GM18517 (cell line): ENCODE measurements around the gene SNX25.
"Not testable (repeated sequence)": the region's sequence is repeated elsewhere in the genome, so short reads cannot be mapped to it uniquely, and the experiment has no call there.

Source experiments
- ATAC-seq: cut with Tn5 transposase; IDR thresholded peaks from one replicate; pipeline ENCODE4 v1.9.1; 2021; ENCODE audit warnings: mild to moderate bottlenecking, moderate library complexity; ENCODE audit not compliant: unreplicated experiment

Gene SNX25

DNA sequence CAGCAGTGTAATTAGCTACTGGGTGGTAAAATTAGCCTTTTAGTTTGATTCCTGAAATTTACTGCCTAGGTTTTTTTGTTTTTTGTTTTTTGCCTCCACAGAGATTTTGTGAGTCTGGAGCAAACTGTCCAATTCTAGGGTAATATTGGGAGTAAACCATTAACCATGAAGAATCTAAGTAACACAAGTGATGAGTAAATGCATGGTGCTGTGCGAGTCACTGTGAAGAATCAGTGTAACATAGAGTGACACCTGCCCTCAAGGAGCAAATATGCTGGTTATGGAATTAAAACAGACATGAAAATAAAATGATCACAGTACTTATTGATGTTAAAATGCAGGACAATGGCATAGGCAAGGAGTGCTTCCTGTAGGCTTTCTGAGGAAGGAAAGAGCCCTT, 126.2 kb downstream of the SNX25 start:
- no peak for ATAC-seq

DNA sequence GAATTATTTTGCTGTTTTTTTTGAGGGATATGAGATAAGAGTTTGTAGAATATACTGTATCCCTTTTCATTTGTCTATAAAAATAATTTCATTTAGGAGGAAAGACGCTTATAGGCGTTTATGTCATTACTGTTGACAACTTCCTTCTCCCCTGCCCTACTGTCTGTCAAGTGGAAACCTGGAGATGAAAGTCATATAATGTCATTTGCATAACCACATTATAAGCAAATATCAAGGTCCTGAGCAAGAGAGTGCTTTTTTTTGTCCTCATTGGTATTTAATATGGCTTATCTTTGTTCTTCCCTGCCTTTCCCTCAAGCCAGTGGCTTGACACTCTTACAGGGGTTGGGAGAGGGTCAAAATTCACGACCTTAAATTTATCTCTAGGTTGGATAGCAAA, 130.5 kb downstream of the SNX25 start:
- no peak for ATAC-seq

DNA sequence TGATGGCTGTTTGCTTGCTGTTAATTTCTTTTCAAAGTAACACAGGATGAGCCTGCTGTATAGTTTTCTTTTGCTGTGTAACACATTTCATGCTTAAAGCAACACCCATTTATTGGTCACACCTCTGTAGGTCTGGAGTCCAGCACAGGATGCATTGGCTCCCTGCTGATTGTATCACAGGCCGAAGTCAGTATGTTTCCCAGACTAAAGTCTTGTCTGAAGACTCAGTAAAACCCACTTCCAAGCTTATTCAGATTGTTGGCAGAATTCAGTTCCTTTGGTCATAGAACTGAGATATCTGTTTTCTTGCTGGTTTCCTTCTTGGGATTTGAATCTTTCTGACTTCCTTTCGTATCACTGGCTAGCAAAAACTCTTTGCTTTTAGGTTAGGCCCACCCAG, 132.0 kb downstream of the SNX25 start:
- ATAC-seq, result peak; percentile 2

DNA sequence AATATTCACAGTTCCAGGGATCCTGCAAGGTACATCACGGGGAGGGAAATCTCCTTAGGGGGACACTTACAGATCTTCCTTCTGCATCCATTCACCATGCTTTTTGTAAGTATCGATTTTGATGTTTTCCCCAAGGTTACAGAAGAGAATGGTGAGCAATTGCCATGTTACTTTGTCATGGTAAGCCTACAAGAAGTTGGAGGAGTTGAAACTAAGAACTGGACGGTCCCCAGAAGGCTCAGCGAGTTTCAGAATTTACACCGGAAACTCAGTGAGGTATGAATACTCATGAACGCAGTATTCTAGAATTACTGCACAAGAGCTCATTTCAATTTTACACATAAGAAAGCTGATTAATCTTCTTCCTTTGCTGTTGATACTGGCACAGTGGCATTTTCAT, 132.4 kb downstream of the SNX25 start:
- ATAC-seq, result peak; percentile 50

DNA sequence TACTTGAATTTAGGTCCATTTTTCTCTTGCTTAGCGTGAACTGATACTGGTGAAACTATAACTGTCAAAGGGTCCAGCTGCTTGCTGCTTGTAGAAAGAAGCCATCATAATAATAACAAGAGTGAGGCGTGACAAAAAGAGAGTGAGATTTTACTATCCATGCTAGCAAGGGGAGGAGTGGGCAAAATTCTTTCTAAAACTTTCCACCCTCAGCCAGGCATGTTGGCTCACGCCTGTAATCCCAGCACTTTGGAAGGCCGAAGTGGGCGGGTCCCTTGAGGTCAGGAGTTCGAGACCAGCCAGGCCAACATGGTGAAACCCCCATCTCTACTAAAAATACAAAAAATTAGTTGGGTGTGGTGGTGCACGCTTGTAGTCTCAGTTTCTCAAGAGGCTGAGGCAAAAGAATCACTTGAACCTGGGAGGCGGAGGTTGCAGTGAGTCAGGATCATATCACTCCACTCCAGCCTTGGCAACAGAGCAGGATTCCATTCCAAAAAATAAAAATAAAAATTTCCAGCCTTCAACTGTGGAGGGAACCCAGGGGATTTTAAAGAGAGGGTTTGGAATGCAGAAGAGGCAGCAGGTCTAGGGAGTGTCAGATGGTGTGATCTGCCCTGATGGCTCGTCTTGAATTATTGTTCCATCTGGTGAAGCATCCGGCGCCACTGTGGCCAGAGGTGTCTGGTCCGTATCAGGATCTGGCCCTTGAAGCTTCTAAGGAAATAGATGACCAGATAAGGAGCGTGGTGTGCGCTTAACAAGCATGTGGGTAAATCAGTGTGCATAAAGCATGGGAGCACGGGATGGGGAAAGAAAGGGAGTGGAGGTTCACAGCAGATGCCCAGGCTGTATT, 134.6 kb downstream of the SNX25 start:
- ATAC-seq, result peak; percentile 31

DNA sequence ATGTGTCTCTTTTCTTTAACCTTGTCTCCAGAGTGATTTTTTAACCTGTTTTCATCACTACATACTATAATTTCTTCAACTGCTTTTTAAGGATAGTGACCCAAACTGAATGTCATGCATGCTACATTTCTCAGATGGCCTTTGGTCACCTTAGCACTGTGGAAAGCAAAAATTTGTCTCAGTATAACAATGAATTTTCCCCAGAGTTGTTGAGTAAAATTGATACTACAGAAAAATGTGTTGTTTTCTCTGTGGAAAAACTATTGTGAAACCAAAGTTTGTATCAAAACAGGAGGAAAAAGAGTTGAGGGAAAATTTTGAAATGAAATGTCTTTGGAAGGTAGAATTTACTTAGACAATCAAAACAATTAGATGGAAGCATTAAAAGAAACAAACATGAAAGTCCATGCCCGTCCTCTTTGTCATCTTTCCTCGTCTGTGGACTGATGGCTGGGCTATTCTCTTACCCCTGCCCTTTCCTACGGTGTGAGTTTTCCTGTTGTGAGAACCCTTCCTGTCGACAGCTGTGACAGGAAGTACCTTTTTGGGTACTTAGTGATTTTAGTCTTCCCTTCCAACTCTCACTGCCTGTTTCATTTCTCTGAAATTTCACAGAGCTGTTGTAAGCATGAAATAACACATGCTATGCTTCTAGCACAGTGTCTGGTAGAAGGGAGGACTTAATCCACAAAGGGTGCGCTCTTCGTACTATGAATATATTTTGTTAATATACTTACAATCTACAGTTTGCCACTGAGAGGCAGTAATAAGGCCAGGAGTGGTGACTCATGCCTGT, 135.5 kb downstream of the SNX25 start:
- ATAC-seq, result peak; percentile 48

DNA sequence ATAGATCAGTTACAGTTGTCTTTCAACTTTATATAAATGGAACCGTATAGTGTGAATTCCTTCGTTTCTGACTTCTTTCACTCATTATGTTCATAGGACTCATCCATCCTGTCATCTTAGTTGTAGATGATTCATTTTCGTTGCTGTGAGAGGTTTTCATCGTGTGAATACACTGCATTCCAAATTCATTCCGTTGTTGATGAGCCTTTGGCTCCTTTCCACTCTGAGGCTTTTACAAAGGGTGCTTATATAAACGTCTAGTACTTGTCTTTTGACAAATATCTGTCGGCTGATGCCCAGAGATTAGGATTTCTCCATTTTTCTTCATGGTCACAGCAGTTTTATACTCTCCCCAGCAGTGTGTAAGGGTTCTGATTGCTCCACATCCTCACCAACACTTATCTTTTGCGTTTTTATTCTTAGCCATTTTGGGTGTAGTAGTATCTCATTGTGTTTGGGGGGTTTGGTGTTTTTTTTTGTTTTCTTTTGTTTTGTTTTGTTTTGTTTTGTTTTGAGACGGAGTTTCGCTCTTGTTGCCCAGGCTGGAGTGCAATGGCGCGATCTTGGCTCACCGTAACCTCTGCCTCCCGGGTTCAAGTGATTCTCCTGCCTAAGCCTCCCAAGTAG, 137.7 kb downstream of the SNX25 start:
- no peak for ATAC-seq

DNA sequence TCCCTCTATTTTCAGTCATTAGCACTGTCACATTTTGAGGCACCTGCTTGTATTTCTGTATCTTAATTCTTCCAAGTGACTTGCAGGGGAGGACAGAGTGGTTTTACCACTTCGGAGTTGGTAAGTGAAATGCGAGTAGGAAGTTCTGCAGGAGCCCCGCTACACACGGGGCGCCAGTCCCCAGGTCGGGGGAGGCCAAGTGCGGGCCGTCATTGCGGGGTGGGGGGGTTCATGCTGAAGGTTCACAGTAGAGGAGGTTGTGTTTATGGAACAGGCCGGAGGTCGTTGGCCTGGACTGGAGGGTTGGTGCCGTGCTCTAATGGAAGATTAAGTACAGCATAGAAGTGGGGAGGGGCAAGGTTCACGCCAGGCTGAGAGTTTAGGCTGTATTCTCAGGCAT, 142.3 kb downstream of the SNX25 start:
- ATAC-seq, result no peak

DNA sequence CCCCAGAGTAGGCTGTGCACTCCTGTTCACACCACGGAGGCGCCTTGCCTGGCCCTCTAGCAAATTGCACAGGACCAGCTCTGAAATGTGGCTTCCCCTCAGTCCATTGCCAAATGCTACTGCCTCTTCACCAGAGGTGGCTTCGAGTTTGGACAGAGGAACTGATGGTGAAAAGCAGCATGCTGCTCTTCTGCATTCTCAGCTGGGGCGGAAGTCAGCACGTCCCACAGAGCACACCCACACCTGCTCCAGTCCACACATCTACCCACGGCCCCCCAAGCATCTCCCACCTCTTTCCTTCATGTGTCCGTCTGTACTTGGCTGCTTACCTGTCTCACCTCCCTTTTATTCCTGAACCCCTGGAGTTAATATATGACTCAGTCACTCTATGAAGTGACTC, 142.8 kb downstream of the SNX25 start:
- no peak for ATAC-seq

DNA sequence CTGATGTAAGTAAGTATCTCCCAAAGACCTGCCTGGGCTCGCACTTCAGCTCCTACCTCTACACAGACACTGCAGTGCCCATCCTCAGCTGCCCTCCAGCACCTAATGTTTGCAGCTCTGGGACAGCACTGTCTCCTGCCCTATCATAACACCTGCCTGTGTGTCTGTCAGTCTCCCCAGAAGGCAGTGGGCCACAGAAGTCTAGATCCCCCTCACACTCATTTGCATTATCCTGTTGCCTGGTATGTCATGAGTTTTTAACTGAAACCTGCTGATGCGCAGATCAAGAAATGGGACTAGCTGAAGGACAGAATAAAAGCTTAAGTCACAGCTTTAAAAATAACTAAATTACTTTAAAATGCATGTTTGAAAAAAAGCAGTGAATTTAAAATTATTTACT, 143.3 kb downstream of the SNX25 start:
- no peak for ATAC-seq

DNA sequence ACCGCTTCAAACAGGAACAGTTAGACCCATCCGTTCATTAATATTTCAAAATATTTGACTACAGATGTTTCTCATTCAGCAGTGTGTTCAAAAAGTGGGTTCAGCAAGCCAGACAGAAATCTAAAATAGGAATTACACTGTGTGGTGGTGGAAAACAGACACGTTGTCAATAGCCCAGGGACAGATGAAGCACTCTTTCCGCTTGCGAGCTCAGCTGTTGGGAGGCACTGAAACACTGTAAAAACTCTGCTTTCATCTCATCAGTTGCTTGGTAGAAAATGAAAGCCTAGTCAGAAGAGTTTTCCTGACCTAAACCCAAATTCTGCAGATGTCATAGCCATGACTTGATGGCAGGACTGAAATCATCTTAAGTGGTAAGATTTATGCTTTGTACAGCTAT, 147.8 kb downstream of the SNX25 start:
- ATAC-seq, result no peak

DNA sequence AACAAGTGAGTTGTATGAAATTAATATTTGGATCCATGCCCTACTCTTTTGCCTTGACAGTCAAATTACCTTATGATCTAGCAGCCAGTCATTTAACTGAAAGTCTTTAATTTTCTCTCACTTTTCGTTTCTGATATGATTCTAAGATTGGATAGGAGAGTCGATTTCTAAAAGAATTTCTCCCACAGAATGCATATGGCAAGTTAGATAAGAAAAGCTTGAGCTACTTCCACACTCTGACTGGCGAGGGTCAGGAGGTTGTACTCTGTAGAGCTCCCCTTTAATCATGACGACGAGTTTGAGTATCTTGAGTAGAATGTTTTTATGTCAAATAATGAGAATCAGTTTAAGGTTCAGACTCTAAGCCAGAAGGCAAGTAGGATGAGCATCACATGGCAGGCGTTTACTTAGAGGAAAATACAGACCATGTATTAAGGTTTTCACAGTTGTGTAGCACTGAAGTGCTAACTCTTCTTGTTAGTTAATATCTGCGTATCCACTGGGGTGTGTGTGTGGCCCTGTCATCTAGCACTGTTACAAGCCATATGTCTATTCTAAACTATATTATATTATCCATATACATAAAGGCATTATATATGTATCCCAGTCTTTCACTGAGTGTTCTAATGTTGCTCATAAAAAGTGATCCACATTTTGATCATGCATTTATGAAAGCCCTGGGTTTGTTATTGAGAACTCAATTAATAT, 148.5 kb downstream of the SNX25 start:
- no peak for ATAC-seq

DNA sequence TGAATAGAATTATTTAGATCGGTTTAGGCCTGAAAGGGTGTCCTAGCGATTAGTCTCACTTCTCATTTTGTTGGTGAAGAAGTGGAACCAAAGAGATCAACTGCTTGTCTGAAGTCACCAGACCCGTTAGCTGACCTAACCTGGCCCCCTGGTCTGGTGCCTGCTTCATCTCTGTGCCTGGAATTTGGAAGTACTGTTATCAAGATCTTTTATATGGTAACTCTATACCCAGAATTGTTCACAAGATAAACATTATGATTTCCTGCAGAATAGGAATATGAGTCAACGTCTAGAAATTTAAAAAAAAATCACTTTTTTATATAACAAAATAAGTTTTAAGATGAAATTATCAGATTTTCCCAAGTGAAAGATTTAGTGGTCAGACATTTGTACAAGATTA, 149.1 kb downstream of the SNX25 start:
- no peak for ATAC-seq

DNA sequence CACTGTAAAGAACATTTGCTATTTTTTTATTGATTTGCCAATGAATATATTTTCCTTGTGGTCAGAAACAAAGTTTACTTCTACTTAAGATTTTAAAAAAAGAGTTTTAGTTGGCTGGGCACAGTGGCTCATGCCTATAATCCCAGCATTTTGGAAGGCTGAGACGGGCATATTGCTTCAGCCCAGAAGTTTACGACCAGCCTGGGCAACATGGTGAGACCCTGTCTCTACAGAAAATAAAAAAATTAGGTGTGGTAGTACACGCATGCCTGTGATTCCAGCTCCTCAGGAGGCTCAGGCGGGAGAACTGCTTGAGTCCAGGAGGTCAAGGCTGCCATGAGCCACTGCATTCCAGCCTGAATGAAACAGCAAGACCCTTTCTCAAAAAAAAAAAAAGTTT, 149.6 kb downstream of the SNX25 start:
- ATAC-seq, result no peak

DNA sequence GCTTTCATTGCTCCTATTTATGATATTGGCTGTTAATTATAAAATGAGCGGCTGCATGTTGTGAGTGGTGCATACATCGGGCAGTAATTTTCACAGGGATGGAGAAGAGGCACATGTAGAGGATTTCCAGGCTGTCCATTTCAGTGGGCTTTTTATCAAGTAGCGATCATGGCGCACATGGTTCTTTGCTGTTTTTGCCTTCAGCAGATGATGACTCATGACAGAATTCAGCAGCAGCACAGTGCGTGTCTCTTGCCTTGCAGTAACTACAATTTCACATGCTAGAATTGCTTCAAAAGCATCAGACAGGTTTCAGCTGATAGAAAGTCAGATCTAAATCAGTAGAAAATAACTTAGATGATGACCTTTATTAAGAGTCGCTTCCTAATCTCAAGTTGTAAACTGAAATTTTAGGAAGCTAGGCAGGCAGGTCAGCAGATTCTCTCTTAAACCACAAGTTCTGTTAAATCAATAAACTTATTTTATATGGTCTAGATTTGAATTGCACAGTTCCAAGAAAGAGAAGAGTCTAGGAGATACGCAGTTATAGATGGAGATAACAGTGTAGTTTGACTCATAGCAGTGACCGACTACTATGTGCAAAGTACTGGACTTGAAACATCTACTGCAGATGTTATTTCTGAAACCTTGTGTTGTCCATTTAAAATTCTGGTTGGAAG, 150.5 kb downstream of the SNX25 start:
- no peak for ATAC-seq

DNA sequence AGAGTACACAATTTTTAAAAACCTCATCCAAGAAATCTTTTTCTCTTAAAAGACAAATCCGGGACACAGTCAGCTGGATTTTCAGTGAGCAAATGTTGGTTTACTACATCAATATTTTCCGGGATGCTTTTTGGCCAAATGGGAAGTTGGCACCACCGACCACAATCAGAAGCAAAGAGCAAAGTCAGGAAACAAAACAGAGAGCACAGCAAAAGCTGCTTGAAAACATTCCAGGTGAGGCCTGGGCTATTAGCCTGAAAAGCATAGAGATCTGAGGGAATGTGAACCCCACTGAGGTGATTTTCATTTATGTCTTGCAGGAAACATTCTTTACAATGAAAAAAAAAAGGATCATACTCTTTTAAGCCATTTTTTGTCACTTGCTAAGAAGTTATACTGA, 152.5 kb downstream of the SNX25 start:
- ATAC-seq, result no peak

DNA sequence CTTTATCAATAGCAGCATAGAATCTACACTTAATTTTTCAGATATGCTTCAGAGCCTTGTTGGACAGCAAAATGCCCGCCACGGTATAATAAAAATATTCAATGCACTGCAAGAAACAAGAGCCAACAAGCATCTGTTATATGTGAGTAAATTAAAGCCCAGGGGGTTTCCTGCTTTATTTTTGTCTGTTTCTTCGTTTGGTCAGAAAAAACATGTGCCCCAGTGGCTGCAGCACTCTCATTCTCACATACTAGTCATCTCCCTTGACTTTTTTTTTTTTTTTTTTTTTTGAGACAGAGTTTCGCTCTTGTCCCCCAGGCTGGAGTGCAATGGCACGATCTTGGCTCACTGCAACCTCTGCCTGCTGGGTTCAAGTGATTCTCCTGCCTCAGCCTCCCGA, 153.2 kb downstream of the SNX25 start:
- not testable (repeated sequence) for ATAC-seq

DNA sequence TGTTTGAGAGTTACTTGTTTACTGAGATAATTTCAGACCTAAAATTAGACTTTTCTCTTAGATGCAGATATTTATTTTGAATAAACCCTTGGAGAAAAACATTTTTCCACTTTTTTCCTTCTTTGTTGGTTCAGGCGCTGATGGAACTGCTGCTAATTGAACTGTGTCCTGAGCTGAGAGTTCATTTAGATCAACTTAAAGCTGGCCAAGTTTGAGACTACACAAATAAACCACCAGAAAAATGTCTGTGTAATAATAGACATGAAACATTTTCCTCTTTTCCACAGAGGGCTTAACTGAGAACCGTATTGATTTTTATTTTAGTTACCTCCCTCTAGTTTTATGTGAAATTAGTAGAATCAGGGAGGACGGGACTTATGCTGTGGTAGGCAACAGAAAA, 153.9 kb downstream of the SNX25 start:
- ATAC-seq, result no peak

DNA sequence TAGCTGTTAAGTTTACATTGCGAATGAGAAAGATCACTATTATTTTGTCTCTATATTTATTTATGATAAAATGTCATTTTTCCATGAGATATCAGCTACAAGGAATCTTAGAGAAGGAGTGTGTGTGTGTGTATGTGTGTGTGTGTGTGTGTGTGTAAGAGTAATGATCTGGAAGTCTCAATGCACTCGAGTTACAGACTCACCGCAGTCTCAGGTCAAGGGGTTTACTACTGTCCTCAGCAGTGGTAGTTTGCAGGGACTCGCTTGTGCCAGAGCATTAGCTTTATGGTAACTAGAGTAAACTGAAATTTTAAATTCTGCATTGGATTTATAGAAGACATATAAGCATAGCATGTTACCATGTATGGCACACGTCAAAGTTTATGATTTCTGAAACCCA, 155.5 kb downstream of the SNX25 start:
- no peak for ATAC-seq

DNA sequence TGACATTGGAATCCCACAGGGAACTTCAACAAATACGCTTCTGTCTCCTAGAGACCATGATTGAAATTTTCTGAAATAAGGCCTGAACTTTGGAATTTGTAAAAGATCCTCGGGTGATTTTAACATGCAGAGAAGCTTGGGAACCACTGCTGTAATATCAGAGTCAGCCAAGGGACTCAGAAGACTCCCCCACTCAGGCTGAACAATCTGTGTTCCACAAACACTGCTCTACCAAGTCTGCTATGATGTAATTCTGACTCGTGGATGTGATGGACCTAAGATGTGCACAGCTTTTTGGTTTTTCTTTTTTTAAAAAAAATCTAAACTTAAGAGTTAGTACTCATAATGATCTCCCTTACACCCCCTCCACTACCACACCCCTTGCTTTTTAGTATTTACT, 160.3 kb downstream of the SNX25 start:
- ATAC-seq, result no peak
